ENCODE measurements around the gene GPAT3.
A peak's percentile ranks its signal among the peaks of the same experiment; 100 is the strongest.

Gene GPAT3

GRCh38 chr4:83644677-83645659 lies 109.1 kb downstream of the GPAT3 start:
- ATAC-seq = peak; percentile 79
- no peak for TF ChIP-seq PATZ1 (CRISPR knock-in tag; IDR thresholded peaks at IDR 0.05; ENCODE audit: borderline replicate concordance)
- TF ChIP-seq CREB5 (CRISPR knock-in tag; IDR thresholded peaks at IDR 0.05; ENCODE audit: low read depth) = no peak
- no peak for TF ChIP-seq ESRRG (CRISPR knock-in tag; IDR thresholded peaks at IDR 0.05)
- no peak for TF ChIP-seq TOX (CRISPR knock-in tag; IDR thresholded peaks at IDR 0.05; ENCODE audit: borderline replicate concordance)
- no peak for TF ChIP-seq ISL1 (CRISPR knock-in tag; IDR thresholded peaks at IDR 0.05)
- no peak for TF ChIP-seq BACH2 (CRISPR knock-in tag; IDR thresholded peaks at IDR 0.05; ENCODE audit: borderline replicate concordance)
- no peak for TF ChIP-seq OSR1 (CRISPR knock-in tag; IDR thresholded peaks at IDR 0.05)
- TF ChIP-seq TCF4 (CRISPR knock-in tag; IDR thresholded peaks at IDR 0.05; ENCODE audit: borderline replicate concordance) = no peak
- no peak for TF ChIP-seq RARB (CRISPR knock-in tag; IDR thresholded peaks at IDR 0.05)
- no peak for TF ChIP-seq GLIS3 (CRISPR knock-in tag; IDR thresholded peaks at IDR 0.05)
- TF ChIP-seq ZNF8 (CRISPR knock-in tag; IDR thresholded peaks at IDR 0.05) = no peak
- TF ChIP-seq ZNF70 (CRISPR knock-in tag; IDR thresholded peaks at IDR 0.05) = no peak
- no peak for TF ChIP-seq CSDC2 (CRISPR knock-in tag; IDR thresholded peaks at IDR 0.05)
- TF ChIP-seq ZC3H10 (CRISPR knock-in tag; IDR thresholded peaks at IDR 0.05) = no peak
- no peak for TF ChIP-seq ZFP30 (CRISPR knock-in tag; IDR thresholded peaks at IDR 0.05)
- TF ChIP-seq ZNF565 (CRISPR knock-in tag; conservative IDR thresholded peaks at IDR 0.05; ENCODE audit: low read depth) = no peak
- no peak for TF ChIP-seq CSRNP3 (CRISPR knock-in tag; IDR thresholded peaks at IDR 0.05)
- TF ChIP-seq POU6F1 (CRISPR knock-in tag; IDR thresholded peaks at IDR 0.05; ENCODE audit: borderline replicate concordance, low read depth) = no peak
- TF ChIP-seq PPARA (CRISPR knock-in tag; IDR thresholded peaks at IDR 0.05; ENCODE audit: borderline replicate concordance) = no peak
- TF ChIP-seq ZFP3 (CRISPR knock-in tag; IDR thresholded peaks at IDR 0.05) = no peak

- ATAC-seq = 0 out of 3 replicates have a peak, but pooled peaks have one; percentile 42
- TF ChIP-seq PPARA (CRISPR knock-in tag; IDR thresholded peaks at IDR 0.05; ENCODE audit: borderline replicate concordance) = no peak
- TF ChIP-seq POU6F1 (CRISPR knock-in tag; IDR thresholded peaks at IDR 0.05; ENCODE audit: borderline replicate concordance, low read depth) = no peak
- TF ChIP-seq ISL1 (CRISPR knock-in tag; IDR thresholded peaks at IDR 0.05) = no peak
- no peak for TF ChIP-seq BACH2 (CRISPR knock-in tag; IDR thresholded peaks at IDR 0.05; ENCODE audit: borderline replicate concordance)
- no peak for TF ChIP-seq ZNF70 (CRISPR knock-in tag; IDR thresholded peaks at IDR 0.05)
- no peak for TF ChIP-seq PATZ1 (CRISPR knock-in tag; IDR thresholded peaks at IDR 0.05; ENCODE audit: borderline replicate concordance)
- no peak for TF ChIP-seq TCF4 (CRISPR knock-in tag; IDR thresholded peaks at IDR 0.05; ENCODE audit: borderline replicate concordance)
- no peak for TF ChIP-seq ZFP30 (CRISPR knock-in tag; IDR thresholded peaks at IDR 0.05)
- TF ChIP-seq ZNF565 (CRISPR knock-in tag; conservative IDR thresholded peaks at IDR 0.05; ENCODE audit: low read depth) = no peak
- TF ChIP-seq TSHZ2 (CRISPR knock-in tag; IDR thresholded peaks at IDR 0.05) = no peak
- no peak for TF ChIP-seq ZC3H10 (CRISPR knock-in tag; IDR thresholded peaks at IDR 0.05)
- no peak for TF ChIP-seq ARNTL (CRISPR knock-in tag; IDR thresholded peaks at IDR 0.05; ENCODE audit: borderline replicate concordance, low read depth)
- TF ChIP-seq RARB (CRISPR knock-in tag; IDR thresholded peaks at IDR 0.05) = no peak
- TF ChIP-seq GLIS3 (CRISPR knock-in tag; IDR thresholded peaks at IDR 0.05) = no peak
Measured at GRCh38 chr4:83646538-83647239, 110.8 kb downstream of the GPAT3 start.
